ENCODE results near the gene SDHA. TPM values are rescaled to one million over a fixed set of nuclear protein-coding genes. Genes with fewer than 3 reads are reported as not detected.

SDHA gene
- total and polyA plus RNA-seq, 10 of the 15 experiments (the other 5 are each of a cell fraction or from before 2014, with no cell fraction given) = 63.3 to 205 (median 104) TPM

GRCh38 chr5:218457-219291 is 554 bp downstream of the SDHA start:
- Histone ChIP-seq H3K27me3 (replicated peaks in 1 of 2; ENCODE audit: control insufficient read depth in 2 of 2, insufficient read depth in 2 of 2, low read length in 1 of 2) (no peaks in the 10 kb centered on the region), H3K4me2 (ENCODE audit: control insufficient read depth, insufficient read depth) (peak overlapping the region; percentile 66), H3K9ac (ENCODE audit: control insufficient read depth, insufficient read depth, low read length) (peak overlapping the region; percentile 86), H3K4me1 (ENCODE audit: control insufficient read depth, insufficient read depth, low read length) (peaks cover 9% of the 10 kb centered on the region), H3K27ac (ENCODE audit: control insufficient read depth, insufficient read depth) (peak overlapping the region; percentile 69), H3K36me3 (ENCODE audit: control insufficient read depth in 2 of 2, insufficient read depth in 2 of 2, low read length in 1 of 2) (peaks cover 0 to 4% of the 10 kb centered on the region in 2 experiments; a peak in 1 of 4 replicates), H3K4me3 (peak overlapping the region; percentile 98), H3K79me2 (ENCODE audit: control insufficient read depth, insufficient read depth, low read length) (peaks cover 57% of the 10 kb centered on the region), H2AFZ (ENCODE audit: control insufficient read depth, low read depth, low read length) (peak overlapping the region; percentile 58), H3K9me3 (replicated peaks; ENCODE audit: control insufficient read depth, insufficient read depth, low read length) (no peaks in the 10 kb centered on the region; the same call in 2 of the 3 replicates), H4K20me1 (ENCODE audit: control insufficient read depth, insufficient read depth) (no peaks in the 10 kb centered on the region)
- FAIRE-seq = no peak
- peak; percentile 70 for ATAC-seq
- DNase-seq (ENCODE audit: low read depth, low spot score) = no peak
- peak; percentile 38; the same call in 1 of the 2 replicates for TF ChIP-seq NR2F1 (conservative IDR thresholded peaks at IDR 0.05)
- TF ChIP-seq, protein P1, sequence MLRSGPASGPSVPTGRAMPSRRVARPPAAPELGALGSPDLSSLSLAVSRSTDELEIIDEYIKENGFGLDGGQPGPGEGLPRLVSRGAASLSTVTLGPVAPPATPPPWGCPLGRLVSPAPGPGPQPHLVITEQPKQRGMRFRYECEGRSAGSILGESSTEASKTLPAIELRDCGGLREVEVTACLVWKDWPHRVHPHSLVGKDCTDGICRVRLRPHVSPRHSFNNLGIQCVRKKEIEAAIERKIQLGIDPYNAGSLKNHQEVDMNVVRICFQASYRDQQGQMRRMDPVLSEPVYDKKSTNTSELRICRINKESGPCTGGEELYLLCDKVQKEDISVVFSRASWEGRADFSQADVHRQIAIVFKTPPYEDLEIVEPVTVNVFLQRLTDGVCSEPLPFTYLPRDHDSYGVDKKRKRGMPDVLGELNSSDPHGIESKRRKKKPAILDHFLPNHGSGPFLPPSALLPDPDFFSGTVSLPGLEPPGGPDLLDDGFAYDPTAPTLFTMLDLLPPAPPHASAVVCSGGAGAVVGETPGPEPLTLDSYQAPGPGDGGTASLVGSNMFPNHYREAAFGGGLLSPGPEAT (IDR thresholded peaks at IDR 0.05; ENCODE audit: low read depth) = no peak
- peak in 1 of 2 experiments; percentile 17; a peak in 1 of 3 replicates for TF ChIP-seq EGR1 (IDR thresholded peaks at IDR 0.05; ENCODE audit: borderline replicate concordance in 1 of 2, low read depth in 2 of 2, low read length in 2 of 2)
- peak; percentile 0; the same call in 1 of the 2 replicates for TF ChIP-seq SIN3A (IDR thresholded peaks at IDR 0.05; ENCODE audit: low read depth, low read length)
- no peak for TF ChIP-seq EP300 (IDR thresholded peaks at IDR 0.05; ENCODE audit: borderline replicate concordance in 1 of 2, control insufficient read depth in 1 of 2, low read depth in 2 of 2, low read length in 2 of 2)
- no peak for TF ChIP-seq KDM1A (IDR thresholded peaks at IDR 0.05; ENCODE audit: borderline replicate concordance)
- 0 out of 2 replicates have a peak, but pooled peaks have one; percentile 0 for TF ChIP-seq NR2C1 (IDR thresholded peaks at IDR 0.05)
- SMC1A ChIA-PET (ENCODE audit: uncharacterized antibody, unreplicated experiment) = interaction anchor here (0.9 to 2.7 kb wide), 5 partner anchors 13 to 53 kb away, joined by 3 to 9 read pairs (median 4); partner anchors contain the start of gene PDCD6
- no TSS peak for BruUV-seq (replicated peaks)
- POLR2A ChIA-PET = interaction anchor here (0.8 to 3.4 kb wide), 5 partner anchors 19 to 255 kb away, joined by 3 to 21 read pairs (median 3); partner anchors contain the start of gene PDCD6
- intact Hi-C loops (cut with micrococcal nuclease; ENCODE audit: unreplicated experiment) (loop anchor here (2.0 kb wide), 1 partner anchor 52 kb away; the partner anchor contains the start of gene PDCD6), in situ Hi-C loops (cut with MboI) (no loop called here)
- RAD21 ChIA-PET (ENCODE audit: unreplicated experiment) = interaction anchor here (0.6 to 2.4 kb wide), 3 partner anchors 30 to 179 kb away, joined by 4 to 7 read pairs (median 6); no protein-coding TSS in a partner anchor
- CTCF ChIA-PET = interaction anchor here (0.6 to 2.8 kb wide), 3 partner anchors 30 to 1436 kb away, joined by 3 to 13 read pairs (median 3); no protein-coding TSS in a partner anchor
- WGBS (ENCODE audit: insufficient coverage, insufficient replicate concordance, low lambda C conversion rate, missing lambda C conversion rate) = under 1% methylated on average over 41 of the region's 73 CpGs

Data from GM12878 (cell line).